Measurements from ENCODE around the gene RNASE11. TPM values are rescaled to one million over a fixed set of nuclear protein-coding genes. Genes with fewer than 3 reads are reported as not detected.

Gene RNASE11
- total and polyA plus RNA-seq, 12 donors = 0.11 to 0.57 TPM; not detected in 10

GRCh38 chr14:20631880-20632389, 44.1 kb upstream of the RNASE11 start:
- H3K27me3 ChIP-seq = peaks cover 26% of the 10 kb centered on the region
- H3K27ac ChIP-seq = no peak overlapping the region
- no peaks in the 10 kb centered on the region for H3K36me3 ChIP-seq (replicated peaks in 1 of 2)
- intact Hi-C loops (cut with DNase I) = no loop called here
- H3K4me1 ChIP-seq (replicated peaks in 1 of 2) = peaks cover 3 to 22% of the 10 kb centered on the region in 2 donors
- no peaks in the 10 kb centered on the region for H3K9me3 ChIP-seq (replicated peaks in 1 of 3)
- peak; percentile 63 to 80 (median 70) for DNase-seq
- H3K4me3 ChIP-seq = peak overlapping the region in 1 of 4 donors; percentile 9
- TF ChIP-seq POLR2A (IDR thresholded peaks at IDR 0.05) (no peak), CTCF (IDR thresholded peaks at IDR 0.05) (no peak)
- 1 to 2% (median 2%) methylated on average over 16 to 18 of the region's 18 CpGs for WGBS, 4 donors

- intact Hi-C loops (cut with DNase I) = no loop called here
- 2 to 5% (median 3%) methylated on average over 19 of the region's 19 CpGs for WGBS, 4 donors
- Histone ChIP-seq H3K27me3 (peaks cover 19% of the 10 kb centered on the region), H3K36me3 (replicated peaks in 1 of 2) (no peaks in the 10 kb centered on the region), H3K27ac (no peak overlapping the region), H3K4me1 (replicated peaks in 1 of 2) (peaks cover 3 to 22% of the 10 kb centered on the region in 2 donors), H3K4me3 (peak overlapping the region in 1 of 4 donors; percentile 9), H3K9me3 (replicated peaks in 1 of 3) (no peaks in the 10 kb centered on the region)
- no peak for TF ChIP-seq CTCF (IDR thresholded peaks at IDR 0.05)
- no peak for TF ChIP-seq POLR2A (IDR thresholded peaks at IDR 0.05)
- peak in 5 of 7 donors; percentile 32 to 72 (median 50) for DNase-seq
These were observed 43.5 kb upstream of the RNASE11 start for GRCh38 chr14:20631023-20631879.

GRCh38 chr14:20630340-20631022, 42.7 kb upstream of the RNASE11 start:
- 4 to 6% (median 5%) methylated on average over 20 to 23 of the region's 23 CpGs for WGBS, 4 donors
- H3K9me3 ChIP-seq (replicated peaks in 1 of 3) = no peaks in the 10 kb centered on the region
- H3K4me3 ChIP-seq = no peak overlapping the region
- peaks cover 18% of the 10 kb centered on the region for H3K27me3 ChIP-seq
- no peak for DNase-seq
- H3K36me3 ChIP-seq (replicated peaks in 1 of 2) = no peaks in the 10 kb centered on the region
- peaks cover 3 to 22% of the 10 kb centered on the region in 2 donors for H3K4me1 ChIP-seq (replicated peaks in 1 of 2)
- intact Hi-C loops (cut with DNase I) = no loop called here
- TF ChIP-seq POLR2A (IDR thresholded peaks at IDR 0.05) (no peak), CTCF (IDR thresholded peaks at IDR 0.05) (no peak)
- H3K27ac ChIP-seq = no peak overlapping the region
